HepG2 (cell line): ENCODE results near the gene GUCY2C. TPM values are rescaled to one million over a fixed set of nuclear protein-coding genes. Genes with fewer than 3 reads are reported as not detected.
A peak's percentile ranks its signal among the peaks of the same experiment; 100 is the strongest.

Experiments
- ATF7-NPFF ChIP-seq: sonication (generic); formaldehyde crosslinking; IDR thresholded peaks from 2 replicates; pipeline ENCODE4 v1.8.1; 2023; ENCODE audit warnings: mild to moderate bottlenecking, low read depth, missing genetic modification reagents, moderate library complexity
- ATM ChIP-seq: fragments of 450-650 bp; IDR thresholded peaks from 2 replicates; pipeline ENCODE4 v1.7.1; 2017; ENCODE audit warnings: mild to moderate bottlenecking, borderline replicate concordance
- FIP1L1 ChIP-seq: fragments of 200-400 bp; formaldehyde crosslinking; IDR thresholded peaks from 2 replicates; pipeline ENCODE4 v1.6.1; 2018; ENCODE audit warnings: low read depth, mild to moderate bottlenecking, low read length, moderate library complexity, borderline replicate concordance; ENCODE audit not compliant: insufficient read depth
- FOXK1 ChIP-seq: sonication (generic); formaldehyde crosslinking; IDR thresholded peaks from 2 replicates; pipeline ENCODE4 v1.4.0; 2020; ENCODE audit warnings: low read depth, missing genetic modification reagents, borderline replicate concordance
- HDAC1 ChIP-seq: sonication (generic); formaldehyde crosslinking; IDR thresholded peaks from 2 replicates; pipeline ENCODE4 v1.5.1; 2020; ENCODE audit warnings: mild to moderate bottlenecking, missing genetic modification reagents
- HMG20B ChIP-seq: conservative IDR thresholded peaks from 2 replicates; pipeline ENCODE4 v1.6.1; 2016; ENCODE audit warnings: missing genetic modification reagents, missing compliant biosample characterization
- MBNL3 ChIP-seq: fragments of 250-450 bp; sonication (Bioruptor Pico); conservative IDR thresholded peaks from 2 replicates; pipeline ENCODE4 v1.8.0; 2022; ENCODE audit warnings: mild to moderate bottlenecking, inconsistent platforms
- NR2F1 ChIP-seq, 2 experiments: fragments of 450-650 bp in 1 of 2; formaldehyde crosslinking in 1 of 2; IDR thresholded peaks; 2 replicates each; pipeline versions ENCODE4 v1.5.0 to v1.6.1; 2016 to 2020; ENCODE audit warnings: mild to moderate bottlenecking in 1 of 2, missing compliant biosample characterization in 1 of 2, missing genetic modification reagents in 1 of 2, moderate library complexity in 1 of 2
- RXRA ChIP-seq: sonication (generic); formaldehyde crosslinking; IDR thresholded peaks from 2 replicates; pipeline ENCODE4 v1.5.1; 2020; ENCODE audit warnings: missing genetic modification reagents
- SMC3 ChIP-seq: IDR thresholded peaks from 2 replicates; pipeline ENCODE4 v1.6.1; 2011; ENCODE audit warnings: low read length, improper control_type of control experiment
- SNRNP70 ChIP-seq: fragments of 200-400 bp; formaldehyde crosslinking; IDR thresholded peaks from 2 replicates; pipeline ENCODE4 v1.6.1; 2017; ENCODE audit warnings: mild to moderate bottlenecking, low read depth, low read length, moderate library complexity
- TBX2 ChIP-seq: sonication (generic); formaldehyde crosslinking; IDR thresholded peaks from 2 replicates; pipeline ENCODE4 v1.5.0; 2020; ENCODE audit warnings: missing genetic modification reagents, mild to moderate bottlenecking, borderline replicate concordance
- ZNF225 ChIP-seq: sonication (generic); formaldehyde crosslinking; IDR thresholded peaks from 2 replicates; pipeline ENCODE4 v1.4.0; 2020; ENCODE audit warnings: mild to moderate bottlenecking, missing genetic modification reagents
- ZNF260 ChIP-seq: sonication (generic); formaldehyde crosslinking; IDR thresholded peaks from 2 replicates; pipeline ENCODE4 v1.4.0; 2020; ENCODE audit warnings: missing genetic modification reagents, low read depth, mild to moderate bottlenecking, borderline replicate concordance
- ZNF569 ChIP-seq: sonication (generic); formaldehyde crosslinking; IDR thresholded peaks from 2 replicates; pipeline ENCODE4 v1.5.0; 2020; ENCODE audit warnings: mild to moderate bottlenecking, missing genetic modification reagents, moderate library complexity, borderline replicate concordance
- ZNF670 ChIP-seq: sonication (generic); formaldehyde crosslinking; IDR thresholded peaks from 2 replicates; pipeline ENCODE4 v1.8.0; 2022; ENCODE audit warnings: mild to moderate bottlenecking, missing genetic modification reagents, borderline replicate concordance
- polyA plus RNA-seq, 8 experiments: library from polyadenylated mRNA; depleted of rRNA in 3 of 8; stranded (reverse) in 7 of 8; unstranded in 1 of 8; fragments of >200 nt; fragmentation: Illumina TruSeq in 4 of 8; extraction: Trizol in 4 of 8; gene quantifications; 2 replicates each; pipeline versions ENCODE4 v1.2.1 to v1.2.3, GENCODE V29; 2011 to 2016; ENCODE audit warnings: low read depth in 4 of 8, missing spikeins in 1 of 8, mixed read lengths in 1 of 8; ENCODE audit not compliant: insufficient read depth in 1 of 8
- total RNA-seq, 5 experiments: library from RNA; depleted of rRNA; stranded (reverse); fragments of >200 nt; fragmentation: Illumina TruSeq; extraction: Trizol; gene quantifications; 2 replicates each; pipeline ENCODE4 v1.2.3, GENCODE V29; 2016; ENCODE audit warnings: low read depth in 1 of 5
- TF ChIP-seq, protein P1 (sequence below): sonication (generic); formaldehyde crosslinking; conservative IDR thresholded peaks from 2 replicates; pipeline ENCODE4 v1.8.1; 2023; ENCODE audit warnings: missing genetic modification reagents
- TF ChIP-seq, protein P2 (sequence below): sonication (generic); formaldehyde crosslinking; IDR thresholded peaks from 2 replicates; pipeline ENCODE4 v1.4.0; 2020; ENCODE audit warnings: missing genetic modification reagents
- TF ChIP-seq, protein P3 (sequence below): sonication (generic); formaldehyde crosslinking; IDR thresholded peaks from 2 replicates; pipeline ENCODE4 v1.8.1; 2022; ENCODE audit warnings: mild to moderate bottlenecking, missing genetic modification reagents
- TF ChIP-seq, protein P4 (sequence below): IDR thresholded peaks from 2 replicates; pipeline ENCODE4 v1.6.1; 2012; ENCODE audit warnings: low read depth, low read length, improper control_type of control experiment
- TF ChIP-seq, protein P5 (sequence below): sonication (generic); formaldehyde crosslinking; IDR thresholded peaks from 2 replicates; pipeline ENCODE4 v1.8.1; 2023; ENCODE audit warnings: mild to moderate bottlenecking, missing genetic modification reagents, borderline replicate concordance

GUCY2C gene
- total and polyA plus RNA-seq, 2 of the 13 experiments (the other 11 are each of a cell fraction or from before 2014, with no cell fraction given) = not detected

DNA sequence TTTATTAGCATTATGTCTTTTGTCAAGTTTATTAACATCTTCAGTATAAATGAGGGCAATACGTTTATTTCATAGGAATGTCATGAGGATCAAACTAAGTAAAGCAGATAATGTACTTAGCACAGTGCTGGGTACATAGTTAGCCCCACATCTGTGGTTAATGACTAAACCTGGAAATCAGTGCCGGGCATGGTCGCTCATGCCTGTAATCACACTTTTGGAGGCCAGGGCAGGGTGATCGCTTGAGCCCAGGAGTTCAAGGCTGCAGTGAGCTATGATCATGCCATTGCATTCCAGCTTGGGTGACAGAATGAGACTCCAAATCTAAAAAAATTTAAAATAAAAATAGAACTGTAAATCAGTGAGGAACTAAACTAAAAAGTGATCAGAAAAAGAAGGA is 44.8 kb upstream of the GUCY2C start (continued):
- TF ChIP-seq TBX2 (CRISPR knock-in tag) = peak; percentile 76; the same call in 1 of the 2 replicates
- no peak for TF ChIP-seq HMG20B (CRISPR knock-in tag)
- TF ChIP-seq, protein P1, sequence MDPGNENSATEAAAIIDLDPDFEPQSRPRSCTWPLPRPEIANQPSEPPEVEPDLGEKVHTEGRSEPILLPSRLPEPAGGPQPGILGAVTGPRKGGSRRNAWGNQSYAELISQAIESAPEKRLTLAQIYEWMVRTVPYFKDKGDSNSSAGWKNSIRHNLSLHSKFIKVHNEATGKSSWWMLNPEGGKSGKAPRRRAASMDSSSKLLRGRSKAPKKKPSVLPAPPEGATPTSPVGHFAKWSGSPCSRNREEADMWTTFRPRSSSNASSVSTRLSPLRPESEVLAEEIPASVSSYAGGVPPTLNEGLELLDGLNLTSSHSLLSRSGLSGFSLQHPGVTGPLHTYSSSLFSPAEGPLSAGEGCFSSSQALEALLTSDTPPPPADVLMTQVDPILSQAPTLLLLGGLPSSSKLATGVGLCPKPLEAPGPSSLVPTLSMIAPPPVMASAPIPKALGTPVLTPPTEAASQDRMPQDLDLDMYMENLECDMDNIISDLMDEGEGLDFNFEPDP (CRISPR knock-in tag) = no peak
- no peak for TF ChIP-seq FIP1L1
- no peak for TF ChIP-seq HDAC1 (CRISPR knock-in tag)
- TF ChIP-seq NR2F1 (CRISPR knock-in tag; IDR thresholded peaks at IDR 0.05) = no peak
- TF ChIP-seq ZNF670 (CRISPR knock-in tag) = peak; percentile 27; the same call in 1 of the 2 replicates
- TF ChIP-seq, protein P2, sequence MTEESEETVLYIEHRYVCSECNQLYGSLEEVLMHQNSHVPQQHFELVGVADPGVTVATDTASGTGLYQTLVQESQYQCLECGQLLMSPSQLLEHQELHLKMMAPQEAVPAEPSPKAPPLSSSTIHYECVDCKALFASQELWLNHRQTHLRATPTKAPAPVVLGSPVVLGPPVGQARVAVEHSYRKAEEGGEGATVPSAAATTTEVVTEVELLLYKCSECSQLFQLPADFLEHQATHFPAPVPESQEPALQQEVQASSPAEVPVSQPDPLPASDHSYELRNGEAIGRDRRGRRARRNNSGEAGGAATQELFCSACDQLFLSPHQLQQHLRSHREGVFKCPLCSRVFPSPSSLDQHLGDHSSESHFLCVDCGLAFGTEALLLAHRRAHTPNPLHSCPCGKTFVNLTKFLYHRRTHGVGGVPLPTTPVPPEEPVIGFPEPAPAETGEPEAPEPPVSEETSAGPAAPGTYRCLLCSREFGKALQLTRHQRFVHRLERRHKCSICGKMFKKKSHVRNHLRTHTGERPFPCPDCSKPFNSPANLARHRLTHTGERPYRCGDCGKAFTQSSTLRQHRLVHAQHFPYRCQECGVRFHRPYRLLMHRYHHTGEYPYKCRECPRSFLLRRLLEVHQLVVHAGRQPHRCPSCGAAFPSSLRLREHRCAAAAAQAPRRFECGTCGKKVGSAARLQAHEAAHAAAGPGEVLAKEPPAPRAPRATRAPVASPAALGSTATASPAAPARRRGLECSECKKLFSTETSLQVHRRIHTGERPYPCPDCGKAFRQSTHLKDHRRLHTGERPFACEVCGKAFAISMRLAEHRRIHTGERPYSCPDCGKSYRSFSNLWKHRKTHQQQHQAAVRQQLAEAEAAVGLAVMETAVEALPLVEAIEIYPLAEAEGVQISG = peak; percentile 47; the same call in 1 of the 2 replicates
- TF ChIP-seq, protein P3, sequence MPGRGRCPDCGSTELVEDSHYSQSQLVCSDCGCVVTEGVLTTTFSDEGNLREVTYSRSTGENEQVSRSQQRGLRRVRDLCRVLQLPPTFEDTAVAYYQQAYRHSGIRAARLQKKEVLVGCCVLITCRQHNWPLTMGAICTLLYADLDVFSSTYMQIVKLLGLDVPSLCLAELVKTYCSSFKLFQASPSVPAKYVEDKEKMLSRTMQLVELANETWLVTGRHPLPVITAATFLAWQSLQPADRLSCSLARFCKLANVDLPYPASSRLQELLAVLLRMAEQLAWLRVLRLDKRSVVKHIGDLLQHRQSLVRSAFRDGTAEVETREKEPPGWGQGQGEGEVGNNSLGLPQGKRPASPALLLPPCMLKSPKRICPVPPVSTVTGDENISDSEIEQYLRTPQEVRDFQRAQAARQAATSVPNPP (CRISPR knock-in tag) = no peak
- no peak for TF ChIP-seq MBNL3 (CRISPR knock-in tag)
- no peak for TF ChIP-seq FOXK1 (CRISPR knock-in tag)
- TF ChIP-seq ATM = no peak
- TF ChIP-seq SNRNP70 = no peak
- TF ChIP-seq ZNF569 (CRISPR knock-in tag) = no peak
- TF ChIP-seq ZNF260 (CRISPR knock-in tag) = no peak
- no peak for TF ChIP-seq ATF7-NPFF (CRISPR knock-in tag)
- TF ChIP-seq SMC3 = no peak
- TF ChIP-seq, protein P4, sequence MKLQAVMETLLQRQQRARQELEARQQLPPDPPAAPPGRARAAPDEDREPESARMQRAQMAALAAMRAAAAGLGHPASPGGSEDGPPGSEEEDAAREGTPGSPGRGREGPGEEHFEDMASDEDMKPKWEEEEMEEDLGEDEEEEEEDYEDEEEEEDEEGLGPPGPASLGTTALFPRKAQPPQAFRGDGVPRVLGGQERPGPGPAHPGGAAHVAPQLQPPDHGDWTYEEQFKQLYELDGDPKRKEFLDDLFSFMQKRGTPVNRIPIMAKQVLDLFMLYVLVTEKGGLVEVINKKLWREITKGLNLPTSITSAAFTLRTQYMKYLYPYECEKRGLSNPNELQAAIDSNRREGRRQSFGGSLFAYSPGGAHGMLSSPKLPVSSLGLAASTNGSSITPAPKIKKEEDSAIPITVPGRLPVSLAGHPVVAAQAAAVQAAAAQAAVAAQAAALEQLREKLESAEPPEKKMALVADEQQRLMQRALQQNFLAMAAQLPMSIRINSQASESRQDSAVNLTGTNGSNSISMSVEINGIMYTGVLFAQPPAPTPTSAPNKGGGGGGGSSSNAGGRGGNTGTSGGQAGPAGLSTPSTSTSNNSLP = peak; percentile 50; the same call in 1 of the 2 replicates
- TF ChIP-seq, protein P5, sequence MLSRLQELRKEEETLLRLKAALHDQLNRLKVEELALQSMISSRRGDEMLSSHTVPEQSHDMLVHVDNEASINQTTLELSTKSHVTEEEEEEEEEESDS (CRISPR knock-in tag) = no peak
- peak; percentile 26; the same call in 1 of the 2 replicates for TF ChIP-seq RXRA
- no peak for TF ChIP-seq ZNF225 (CRISPR knock-in tag)
